Hippocampal formation (tissue), 2 donors: ENCODE results near the gene TMEM198.

Source experiments
- DNase-seq, 2 donors: peaks; one replicate each; lab custom pipeline; 2025; lab: John Stamatoyannopoulos, UW

The TMEM198 gene, protein sequence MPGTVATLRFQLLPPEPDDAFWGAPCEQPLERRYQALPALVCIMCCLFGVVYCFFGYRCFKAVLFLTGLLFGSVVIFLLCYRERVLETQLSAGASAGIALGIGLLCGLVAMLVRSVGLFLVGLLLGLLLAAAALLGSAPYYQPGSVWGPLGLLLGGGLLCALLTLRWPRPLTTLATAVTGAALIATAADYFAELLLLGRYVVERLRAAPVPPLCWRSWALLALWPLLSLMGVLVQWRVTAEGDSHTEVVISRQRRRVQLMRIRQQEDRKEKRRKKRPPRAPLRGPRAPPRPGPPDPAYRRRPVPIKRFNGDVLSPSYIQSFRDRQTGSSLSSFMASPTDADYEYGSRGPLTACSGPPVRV

GRCh38 chr2:219543596-219544358 is at the start of gene TMEM198, which contains the start of gene CHPF:
TMEM198 (plus strand) TSS chr2:219544028; CDS start chr2:219544728, 700 bp downstream.
CHPF (minus strand) TSS chr2:219543809; CDS start chr2:219543538, 271 bp downstream.
- DNase-seq: peak; percentile 98 to 99

DNA sequence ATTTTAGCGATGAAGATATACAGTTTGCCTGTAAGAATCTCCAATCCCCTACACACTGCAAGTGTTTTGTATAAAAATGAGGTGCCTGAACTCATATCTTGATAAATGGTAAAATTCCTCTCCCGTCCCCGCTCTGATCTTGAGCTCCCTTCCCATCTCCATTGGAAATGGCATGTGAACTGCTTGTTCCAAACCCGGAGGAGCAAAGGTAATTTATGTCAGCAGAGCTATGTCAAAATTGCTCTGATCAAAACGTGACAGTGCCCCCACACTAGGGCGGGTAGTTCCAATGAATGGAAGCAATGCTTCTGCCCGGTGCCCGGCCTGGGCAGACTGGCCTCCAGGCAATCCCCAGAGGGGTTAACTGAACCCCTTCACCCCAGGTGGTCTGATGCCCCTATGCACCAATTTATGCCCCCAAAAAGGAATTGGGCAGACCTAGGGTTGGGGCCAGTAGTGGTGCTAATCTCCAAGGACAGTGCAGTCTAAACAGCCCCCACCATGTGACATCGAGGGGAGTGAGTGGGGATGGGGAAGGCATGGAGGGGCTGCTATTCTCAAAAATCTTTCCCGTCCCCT is 48.8 kb upstream of the TMEM198 start:
- DNase-seq: no peak

DNA sequence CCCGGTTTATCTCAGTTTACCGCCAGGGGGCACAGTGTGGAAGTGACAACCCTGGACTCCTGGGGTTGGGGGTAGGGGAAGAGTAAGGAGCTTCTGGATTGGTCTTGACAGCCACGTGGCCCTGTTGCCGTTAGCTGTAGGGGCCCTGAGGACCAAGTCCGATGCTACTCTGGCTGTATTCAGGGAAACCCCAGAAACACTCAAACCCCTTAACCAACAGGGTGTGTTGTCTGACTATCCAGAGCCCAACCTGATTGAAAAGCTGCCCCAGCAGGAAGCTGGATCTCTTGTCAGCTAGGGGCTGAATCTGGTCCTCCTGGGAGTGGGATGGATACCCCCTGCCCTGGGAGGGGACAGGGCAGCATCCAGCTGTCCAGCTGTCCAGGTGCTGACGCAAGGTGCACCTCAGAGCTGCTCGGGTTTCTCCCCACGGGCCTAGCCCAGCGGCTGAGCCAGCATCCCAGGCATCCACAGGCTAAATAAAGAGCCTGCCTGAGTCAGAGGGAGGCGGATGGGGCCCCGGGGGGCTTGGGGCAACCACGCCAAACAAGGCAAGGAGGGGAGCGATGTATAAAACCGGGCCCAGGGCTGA is 48.2 kb upstream of the TMEM198 start:
- DNase-seq: peak; percentile 38 to 49

GRCh38 chr2:219496247-219496824 is 47.5 kb upstream of the TMEM198 start:
- no peak for DNase-seq

DNA sequence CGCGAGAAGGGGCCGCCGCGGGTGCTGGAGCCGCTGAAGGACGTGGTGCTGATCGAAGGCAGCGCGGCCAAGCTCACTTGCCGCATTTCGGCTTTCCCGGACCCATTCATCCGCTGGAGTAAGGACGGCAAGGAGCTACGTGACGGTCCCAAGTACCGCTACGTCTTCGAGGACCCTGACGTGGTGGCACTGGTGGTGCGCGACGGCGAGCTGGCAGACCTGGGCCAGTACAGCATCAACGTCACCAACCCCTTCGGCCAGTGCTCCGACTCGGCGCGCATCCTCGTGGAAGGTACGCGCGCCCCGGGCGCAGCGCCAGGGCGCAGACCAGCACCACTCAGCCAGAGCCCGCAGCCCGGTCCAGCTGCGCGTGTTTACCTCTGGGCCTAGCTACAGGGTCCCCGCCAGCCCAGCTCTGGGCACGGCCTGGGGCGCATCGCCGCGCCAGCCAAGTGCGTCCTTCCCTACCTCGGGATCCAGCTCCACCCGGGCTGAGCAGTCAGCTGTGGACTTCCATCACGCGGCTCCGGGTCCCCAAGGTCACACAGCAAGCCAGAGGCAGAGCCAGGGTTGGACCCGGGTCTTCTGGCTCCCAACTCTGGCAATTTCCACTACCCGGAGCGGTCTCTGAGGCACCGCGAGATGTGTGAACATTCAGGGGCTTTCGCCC is 46.9 kb upstream of the TMEM198 start:
- no peak for DNase-seq

DNA sequence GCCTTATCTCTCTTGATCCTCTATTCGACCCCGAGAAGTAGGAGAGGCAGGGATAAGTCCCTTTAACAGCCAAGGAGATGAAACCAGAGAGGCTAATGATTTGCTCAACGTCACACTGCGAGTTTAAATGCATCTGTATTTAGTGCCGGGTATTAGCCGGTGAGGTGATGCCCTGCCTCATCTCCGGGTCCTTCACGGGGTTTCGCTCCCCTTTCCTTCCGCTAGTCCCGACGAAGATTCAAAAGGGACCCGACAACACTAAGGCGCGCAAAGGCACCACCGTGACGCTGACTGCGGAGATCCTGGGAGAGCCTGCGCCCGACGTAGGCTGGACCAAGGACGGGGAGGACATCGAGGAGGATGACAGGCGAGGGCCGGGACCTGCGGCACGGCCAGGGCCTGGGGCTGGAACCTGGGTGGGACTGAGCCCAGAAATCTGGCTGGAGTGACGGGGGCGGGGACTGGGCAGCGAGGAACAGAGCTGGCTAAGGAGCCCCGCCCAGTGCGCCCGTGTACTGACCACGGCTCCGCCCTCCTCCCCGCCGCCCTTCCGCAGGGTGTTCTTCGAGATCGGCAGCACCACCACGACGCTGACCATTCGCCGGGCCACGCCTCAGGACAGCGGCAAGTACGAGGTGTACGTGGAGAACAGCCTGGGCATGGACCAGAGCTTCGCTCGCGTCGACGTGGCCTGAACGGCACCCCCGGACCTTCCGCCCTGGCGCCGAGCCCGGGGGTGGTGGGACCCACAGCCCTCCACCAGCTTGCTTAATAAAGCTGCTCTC is 46.1 kb upstream of the TMEM198 start:
- peak; percentile 8 to 22 for DNase-seq

- peak; percentile 88 to 92 for DNase-seq
Observed at GRCh38 chr2:219498280-219499057, 45.4 kb upstream of the TMEM198 start, which contains the start of gene GMPPA. GMPPA (plus strand) TSS chr2:219498891; CDS start chr2:219499976, 1,085 bp downstream.

GRCh38 chr2:219499058-219499307 is 44.8 kb upstream of the TMEM198 start:
- no peak for DNase-seq

- no peak for DNase-seq
Observed at GRCh38 chr2:219499555-219499954, 44.3 kb upstream of the TMEM198 start.

GRCh38 chr2:219500135-219500534 is 43.7 kb upstream of the TMEM198 start:
- no peak for DNase-seq

- DNase-seq: no peak
Observed at GRCh38 chr2:219501849-219502248, 42.0 kb upstream of the TMEM198 start.

GRCh38 chr2:219502618-219503017 is 41.2 kb upstream of the TMEM198 start:
- no peak for DNase-seq

DNA sequence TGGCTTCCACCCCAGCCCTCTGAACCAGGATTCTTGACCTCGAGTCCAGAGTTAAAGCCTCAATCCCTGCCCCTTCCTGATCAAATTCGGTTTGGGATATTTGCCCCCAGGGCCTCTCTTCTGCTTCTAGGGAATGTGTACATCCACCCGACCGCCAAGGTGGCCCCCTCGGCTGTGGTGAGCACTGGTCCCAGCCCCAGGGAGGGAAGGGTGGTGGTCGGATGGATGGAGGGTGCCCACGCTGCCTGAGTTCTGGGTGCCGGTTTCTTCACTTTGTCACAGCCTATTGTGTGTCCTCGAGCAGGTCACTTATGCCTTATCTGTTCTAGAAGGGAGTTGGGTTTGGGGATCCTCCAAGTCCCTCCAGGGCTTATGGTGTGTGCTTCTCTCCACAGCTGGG is 38.2 kb upstream of the TMEM198 start:
- DNase-seq: no peak

DNA sequence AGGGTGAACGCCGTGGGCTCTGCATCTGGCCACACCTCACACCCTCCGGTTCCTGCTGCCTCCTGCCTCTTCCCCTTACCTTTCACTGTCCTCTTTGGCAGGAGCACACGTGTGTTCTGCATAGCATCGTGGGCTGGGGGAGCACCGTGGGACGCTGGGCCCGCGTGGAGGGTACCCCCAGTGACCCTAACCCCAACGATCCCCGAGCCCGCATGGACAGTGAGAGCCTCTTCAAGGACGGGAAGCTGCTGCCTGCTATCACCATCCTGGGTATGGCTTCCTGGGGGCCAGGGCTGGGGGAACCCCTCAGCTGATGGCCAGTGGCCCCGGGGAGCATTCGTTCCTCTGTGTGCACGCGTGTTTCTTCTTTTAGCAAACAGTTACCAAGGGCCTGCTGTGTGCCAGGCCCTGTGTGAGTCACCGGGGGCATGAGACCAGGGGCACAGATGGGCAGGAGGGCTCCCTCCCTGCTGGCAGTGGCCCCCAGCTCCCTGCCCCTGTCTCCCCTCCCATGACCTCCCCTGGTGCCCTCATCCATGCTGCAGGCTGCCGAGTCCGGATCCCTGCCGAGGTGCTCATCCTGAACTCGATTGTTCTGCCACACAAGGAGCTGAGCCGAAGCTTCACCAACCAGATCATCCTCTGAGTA is 37.6 kb upstream of the TMEM198 start:
- DNase-seq: no peak

DNA sequence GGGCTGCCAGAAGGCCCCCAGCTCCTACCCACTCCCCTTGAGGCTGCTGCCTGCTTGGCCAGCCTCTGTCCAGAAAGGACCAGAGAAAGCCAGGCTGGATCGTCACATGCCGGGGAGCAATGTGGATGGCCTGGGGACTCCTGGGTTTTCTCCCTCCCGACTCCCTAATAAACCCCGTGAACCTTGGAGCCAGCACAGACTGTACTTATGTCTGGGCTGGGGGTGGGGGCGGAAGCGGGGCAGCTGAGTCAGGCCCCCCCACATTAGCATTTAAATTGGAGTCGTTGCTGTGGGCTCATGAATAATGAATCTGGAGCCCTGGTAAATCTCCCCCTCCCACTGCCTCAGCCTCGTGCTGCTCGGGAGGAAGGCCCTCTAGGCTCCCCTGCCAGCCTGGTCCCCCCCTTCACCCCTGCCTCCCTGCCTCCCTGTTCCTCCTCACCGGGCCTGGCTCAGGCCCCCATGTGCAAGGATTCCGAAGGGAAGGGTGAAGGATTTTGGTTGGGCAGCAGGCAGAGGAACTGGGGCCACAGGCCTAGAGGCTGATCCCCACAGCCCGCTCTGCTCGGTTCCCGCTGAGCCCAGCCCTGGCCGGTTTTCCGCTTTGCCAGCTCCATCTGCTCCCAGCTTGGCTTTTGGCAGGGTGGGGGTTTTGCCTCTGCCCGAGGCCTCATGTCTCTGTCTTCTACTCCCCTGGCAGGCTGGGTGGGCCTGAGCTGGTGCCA is 36.9 kb upstream of the TMEM198 start:
- no peak for DNase-seq

DNA sequence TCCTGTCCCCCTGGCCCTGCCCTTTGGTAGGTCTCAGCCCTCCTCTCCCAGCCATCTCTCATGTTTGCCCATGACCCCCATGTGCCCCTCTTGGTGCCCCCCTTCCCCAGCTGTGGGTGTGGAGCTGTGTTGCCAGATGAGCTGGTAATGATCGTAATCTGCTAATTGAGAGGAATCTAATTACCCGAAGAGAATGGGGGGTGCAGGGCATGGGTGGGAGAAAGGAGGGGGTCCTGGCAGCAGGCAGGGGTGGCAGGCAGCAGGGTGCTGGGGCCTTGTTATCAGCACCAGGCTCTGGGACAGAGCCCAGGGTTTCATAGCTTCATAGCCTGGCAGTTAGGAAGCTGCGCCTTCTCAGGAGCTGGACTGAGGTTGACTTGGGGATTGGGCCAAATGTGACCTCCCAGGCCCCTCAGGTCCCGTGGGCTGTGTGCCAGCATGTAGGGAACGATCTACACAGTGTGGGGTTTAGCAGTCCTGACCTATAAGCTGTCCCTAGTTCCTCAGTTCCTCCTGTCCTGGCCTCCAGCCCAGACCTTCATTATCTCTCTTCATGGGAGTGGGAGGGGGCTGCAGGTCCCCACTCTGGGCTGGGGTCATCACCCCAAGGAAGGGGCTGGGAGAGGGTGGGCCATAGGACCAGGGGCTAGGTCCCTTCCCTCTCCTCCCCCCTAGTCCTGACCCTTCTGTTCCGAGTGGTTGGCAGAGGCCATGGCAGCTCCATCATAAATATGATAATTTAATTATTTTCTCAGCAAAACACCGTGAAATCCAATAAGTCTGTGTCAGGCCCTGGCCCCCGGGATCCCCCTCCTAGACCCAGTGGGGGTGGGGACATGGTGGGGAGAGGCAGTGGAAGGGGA is 36.0 kb upstream of the TMEM198 start:
- no peak for DNase-seq

GRCh38 chr2:219508444-219508734 is 35.4 kb upstream of the TMEM198 start:
- DNase-seq: no peak
